B cell (primary cell): ENCODE results near the gene TAS2R50. TPM values are rescaled to one million over a fixed set of nuclear protein-coding genes. Genes with fewer than 3 reads are reported as not detected.

Source experiments
- ATAC-seq: fragments of 200-7000 bp; cut with Tn5 transposase; one replicate; pipeline ENCODE4 v1.10.0; 2021; ENCODE audit warnings: low read depth, mild to moderate bottlenecking, moderate number of reproducible peaks, moderate library complexity
- CTCF ChIA-PET: fragments of 350-600 bp; sonication (Branson Sonifier 250); formaldehyde crosslinking; loops from one replicate; lab custom pipeline; 2021; ENCODE audit warnings: antibody characterized with exemption, inconsistent platforms; lab: Charles Lee
- POLR2A ChIA-PET: fragments of 350-600 bp; sonication (Branson Sonifier 250); formaldehyde crosslinking; loops from one replicate; lab custom pipeline; 2021; ENCODE audit warnings: antibody characterized with exemption; lab: Charles Lee
- DNase-seq: peaks from one replicate; pipeline ENCODE4 v3.0.0; 2013
- H2AFZ ChIP-seq: 2 replicates; pipeline ENCODE4 v1.6.1; 2012; ENCODE audit warnings: mild to moderate bottlenecking, low read depth, low read length; ENCODE audit not compliant: insufficient read depth, poor library complexity, severe bottlenecking
- H3K27ac ChIP-seq, 2 donors: 1 replicate in 1 of 2; 2 replicates in 1 of 2; pipeline ENCODE4 v1.5.1; 2012 to 2013; ENCODE audit warnings: low read length in 2 of 2, mild to moderate bottlenecking in 2 of 2, moderate library complexity in 1 of 2
- H3K27me3 ChIP-seq, 4 experiments: fragments of 200-600 bp in 1 of 4; sonication (generic) in 1 of 4; replicated peaks in 1 of 4; 1 replicate in 2 of 4; 2 replicates in 2 of 4; pipeline versions ENCODE4 v1.6.1 to v1.7.0; 2013 to 2016; ENCODE audit warnings: low read length in 3 of 4, mild to moderate bottlenecking in 2 of 4, mixed read lengths in 1 of 4, moderate library complexity in 1 of 4; ENCODE audit not compliant: insufficient read depth in 4 of 4, control insufficient read depth in 3 of 4; ENCODE audit errors: control extremely low read depth in 1 of 4
- H3K36me3 ChIP-seq, 2 experiments: replicated peaks in 1 of 2; 1 replicate in 1 of 2; 2 replicates in 1 of 2; pipeline versions ENCODE4 v1.6.1 to v1.7.1; 2013; ENCODE audit warnings: low read length in 1 of 2; ENCODE audit not compliant: insufficient read depth in 2 of 2, control insufficient read depth in 1 of 2; ENCODE audit errors: control extremely low read depth in 1 of 2, extremely low read depth in 1 of 2
- H3K4me1 ChIP-seq, 2 donors: fragments of 200-600 bp in 1 of 2; sonication (generic) in 1 of 2; 1 replicate in 1 of 2; 2 replicates in 1 of 2; pipeline versions ENCODE4 v1.5.1 to v1.6.1; 2013 to 2017; ENCODE audit warnings: low read length in 2 of 2; ENCODE audit not compliant: control insufficient read depth in 2 of 2, insufficient read depth in 2 of 2
- H3K4me2 ChIP-seq: replicated peaks from 2 replicates; pipeline ENCODE3; 2012; ENCODE audit warnings: mild to moderate bottlenecking, low read depth, low read length; ENCODE audit not compliant: poor library complexity, severe bottlenecking
- H3K4me3 ChIP-seq, 5 experiments: fragments of 200-600 bp in 1 of 5; sonication (generic) in 1 of 5; 1 replicate in 3 of 5; 2 replicates in 2 of 5; pipeline versions ENCODE4 v1.5.1 to v1.7.0; 2011 to 2016; ENCODE audit warnings: low read length in 4 of 5, mild to moderate bottlenecking in 4 of 5, low read depth in 2 of 5, control low read depth in 1 of 5, moderate library complexity in 1 of 5; ENCODE audit not compliant: insufficient read depth in 1 of 5; ENCODE audit errors: control extremely low read depth in 1 of 5, extremely low read depth in 1 of 5
- H3K79me2 ChIP-seq: fragments of 200-600 bp; sonication (generic); one replicate; pipeline ENCODE4 v1.6.0; 2016; ENCODE audit warnings: low read length; ENCODE audit not compliant: control insufficient read depth, insufficient read depth
- H3K9ac ChIP-seq: fragments of 200-600 bp; sonication (generic); 2 replicates; pipeline ENCODE4 v1.6.1; 2017; ENCODE audit warnings: mild to moderate bottlenecking, low read length, moderate library complexity
- H3K9me3 ChIP-seq, 3 donors: one replicate each; pipeline versions ENCODE4 v1.6.1 to v1.7.1; 2013; ENCODE audit warnings: low read length in 2 of 3; ENCODE audit not compliant: control insufficient read depth in 2 of 3, insufficient read depth in 1 of 3; ENCODE audit errors: control extremely low read depth in 1 of 3
- H4K20me1 ChIP-seq: 2 replicates; pipeline ENCODE4 v1.6.0; 2012; ENCODE audit warnings: mild to moderate bottlenecking, low read length; ENCODE audit not compliant: insufficient read depth, control insufficient read depth, poor library complexity, severe bottlenecking
- H3K27ac Mint-ChIP-seq: one replicate; pipeline ENCODE4 v1.8.0; 2021; ENCODE audit warnings: mixed read lengths
- H3K27me3 Mint-ChIP-seq: one replicate; pipeline ENCODE4 v1.8.0; 2021; ENCODE audit warnings: mixed read lengths
- H3K4me1 Mint-ChIP-seq: one replicate; pipeline ENCODE4 v1.8.0; 2021; ENCODE audit warnings: mixed read lengths
- H3K4me3 Mint-ChIP-seq: one replicate; pipeline ENCODE4 v1.8.0; 2021; ENCODE audit warnings: mixed read lengths
- H3K9me3 Mint-ChIP-seq: one replicate; pipeline ENCODE4 v1.8.0; 2022; ENCODE audit warnings: mixed read lengths; ENCODE audit not compliant: insufficient read depth
- CTCF ChIP-seq: fragments of 200-600 bp; IDR thresholded peaks from one replicate; pipeline ENCODE4 v1.8.0; 2022; ENCODE audit warnings: antibody characterized with exemption, mild to moderate bottlenecking
- EZH2 ChIP-seq: IDR thresholded peaks from 2 replicates; pipeline ENCODE4 v1.6.1; 2012; ENCODE audit warnings: borderline replicate concordance, low read depth, mild to moderate bottlenecking, moderate library complexity, low read length; ENCODE audit not compliant: insufficient read depth, poor library complexity, severe bottlenecking
- WGBS: methylation state at CpG from one replicate; pipeline ENCODE4 v1.1.5; 2013; ENCODE audit warnings: missing lambda C conversion rate; ENCODE audit not compliant: insufficient coverage; 5-methylcytosine and 5-hydroxymethylcytosine counted together
- intact Hi-C: fragments of 100-400 bp; cut with micrococcal nuclease; formaldehyde crosslinking; loops from one replicate; pipeline ENCODE4 v1.10.0; 2022
- polyA plus RNA-seq: library from polyadenylated mRNA; depleted of rRNA; stranded (reverse); fragments of >200 nt; gene quantifications from 2 replicates; pipeline ENCODE4 v1.2.3, GENCODE V29; 2012
- total RNA-seq, 2 donors: library from RNA; stranded (reverse); fragments of 120-200 nt in 1 of 2; gene quantifications; 1 replicate in 1 of 2; 2 replicates in 1 of 2; pipeline versions ENCODE4 v1.2.3 to v1.2.4, GENCODE V29; 2013 to 2022

The TAS2R50 gene
- total and polyA plus RNA-seq, 2 donors (not counting 1 experiment from before 2014, with no cell fraction given) = 0.28 to 1.9 TPM

- intact Hi-C loops = no loop called here
- no peak for TF ChIP-seq CTCF
- TF ChIP-seq EZH2 = no peak
- Histone ChIP-seq H3K27me3 (no peaks in the 10 kb centered on the region), H3K36me3 (peaks cover 0 to 2% of the 10 kb centered on the region in 2 experiments), H3K4me1 (no peaks in the 10 kb centered on the region), H3K4me3 (no peak overlapping the region), H4K20me1 (peaks cover 4% of the 10 kb centered on the region), H3K9me3 (no peaks in the 10 kb centered on the region), H2AFZ (no peak overlapping the region), H3K27ac (no peak overlapping the region), H3K79me2 (no peaks in the 10 kb centered on the region), H3K4me2 (no peak overlapping the region), H3K9ac (no peak overlapping the region)
- 90% methylated on average over 2 of the region's 3 CpGs for WGBS
- Mint-ChIP-seq H3K4me1 (no peaks in the 10 kb centered on the region), H3K27me3 (no peaks in the 10 kb centered on the region), H3K27ac (no peak overlapping the region), H3K9me3 (no peaks in the 10 kb centered on the region), H3K4me3 (no peak overlapping the region)
- DNase-seq = no peak
- ChIA-PET CTCF (no interaction called here), POLR2A (no interaction called here)
- no peak for ATAC-seq
These were observed 11.7 kb downstream of the TAS2R50 start for GRCh38 chr12:10974965-10975364.

GRCh38 chr12:10968765-10969456 lies 17.8 kb downstream of the TAS2R50 start:
- CTCF ChIA-PET = no interaction called here
- Histone ChIP-seq H3K27ac (no peak overlapping the region), H3K36me3 (peaks cover 0 to 2% of the 10 kb centered on the region in 2 experiments), H2AFZ (no peak overlapping the region), H3K9me3 (no peaks in the 10 kb centered on the region), H3K9ac (no peak overlapping the region), H4K20me1 (peaks cover under 1% of the 10 kb centered on the region), H3K4me2 (no peak overlapping the region), H3K79me2 (no peaks in the 10 kb centered on the region), H3K4me3 (no peak overlapping the region), H3K4me1 (no peaks in the 10 kb centered on the region), H3K27me3 (no peaks in the 10 kb centered on the region)
- POLR2A ChIA-PET = no interaction called here
- Mint-ChIP-seq H3K27me3 (no peaks in the 10 kb centered on the region), H3K4me3 (no peak overlapping the region), H3K9me3 (no peaks in the 10 kb centered on the region), H3K4me1 (peaks cover 3% of the 10 kb centered on the region), H3K27ac (no peak overlapping the region)
- TF ChIP-seq EZH2 (no peak), CTCF (no peak)
- WGBS = 91% methylated on average over 8 of the region's 15 CpGs
- intact Hi-C loops = no loop called here
- no peak for DNase-seq
- no peak for ATAC-seq
